HG03025 (cell line): ENCODE results near the gene ZBTB20.
"Not testable (repeated sequence)": the region's sequence is repeated elsewhere in the genome, so short reads cannot be mapped to it uniquely, and the experiment has no call there.

ENCODE experiments used
- ATAC-seq: cut with Tn5 transposase; IDR thresholded peaks from one replicate; pipeline ENCODE4 v1.9.1; 2021; ENCODE audit warnings: mild to moderate bottlenecking, moderate library complexity; ENCODE audit not compliant: unreplicated experiment, low FRiP score

ZBTB20 gene

GRCh38 chr3:115146418-115147328, at the start of gene ZBTB20:
ZBTB20 (minus strand) TSS chr3:115147288.
- peak; percentile 28 for ATAC-seq

- ATAC-seq, result no peak
These were observed 47.4 kb upstream of the ZBTB20 start for GRCh38 chr3:115194476-115194875.

- no peak for ATAC-seq
These were observed 43.7 kb upstream of the ZBTB20 start for GRCh38 chr3:115190747-115191146.

- peak; percentile 100 for ATAC-seq
These were observed 40.2 kb upstream of the ZBTB20 start for GRCh38 chr3:115187149-115187757.

DNA sequence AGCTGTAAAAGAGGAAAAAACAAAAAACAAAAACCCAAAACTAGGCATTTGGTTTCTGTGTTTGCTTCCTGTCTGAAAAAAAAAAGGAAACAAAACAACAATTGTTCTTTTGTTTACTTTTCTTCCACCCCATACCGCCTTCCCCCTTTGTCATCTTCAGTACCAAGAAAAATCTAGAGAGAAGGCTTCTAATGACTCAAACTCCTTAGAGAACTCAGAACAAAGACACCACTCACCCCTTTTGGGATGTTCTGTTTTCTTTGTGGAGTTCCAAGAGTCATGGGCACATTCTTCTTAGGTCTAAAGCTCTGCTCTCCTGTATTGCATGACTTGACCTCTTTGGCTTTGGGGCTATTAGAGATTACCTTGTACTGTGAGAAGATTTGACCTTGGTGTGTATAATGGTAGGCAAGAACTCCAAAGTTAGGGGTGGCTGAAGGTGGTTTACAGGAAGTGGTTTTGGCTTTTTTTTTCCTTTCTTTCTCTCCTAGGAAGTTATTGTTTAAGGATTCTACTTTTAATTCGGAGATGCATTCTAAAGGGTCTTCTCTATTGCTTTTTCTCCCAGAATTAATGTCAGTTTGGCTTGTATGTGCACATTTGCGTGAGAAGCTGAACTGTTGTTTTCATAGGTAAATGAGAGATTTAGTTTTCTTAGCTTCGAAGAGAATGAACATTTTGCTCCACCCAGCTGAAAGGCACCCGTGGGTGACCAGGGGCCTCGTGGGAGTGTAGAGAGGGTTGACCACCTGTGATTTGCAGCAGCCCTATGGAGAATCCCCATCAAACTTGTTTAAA, 39.5 kb upstream of the ZBTB20 start:
- peak; percentile 35 for ATAC-seq

GRCh38 chr3:115184859-115185572, 37.9 kb upstream of the ZBTB20 start:
- not testable (repeated sequence) for ATAC-seq

DNA sequence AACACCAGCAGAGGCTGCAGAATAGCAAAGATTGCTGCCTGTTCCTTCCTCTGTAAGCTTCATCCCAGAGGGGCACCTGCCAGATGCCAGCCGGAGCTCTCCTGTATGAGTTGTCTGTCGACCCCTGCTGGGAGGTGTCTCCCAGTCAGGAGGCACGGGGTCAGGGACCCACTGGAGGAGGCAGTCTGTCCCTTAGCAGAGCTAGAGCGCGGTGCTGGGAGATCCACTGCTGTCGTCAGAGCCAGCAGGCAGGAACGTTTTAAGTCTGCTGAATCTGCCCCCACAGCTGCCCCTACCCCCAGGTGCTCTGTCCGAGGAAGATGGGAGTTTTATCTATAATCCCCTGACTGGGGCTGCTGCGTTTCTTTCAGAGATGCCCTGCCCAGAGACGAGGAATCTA, 31.8 kb upstream of the ZBTB20 start:
- ATAC-seq, result not testable (repeated sequence)

- ATAC-seq, result no peak
These were observed 22.7 kb upstream of the ZBTB20 start for GRCh38 chr3:115169808-115170207.

DNA sequence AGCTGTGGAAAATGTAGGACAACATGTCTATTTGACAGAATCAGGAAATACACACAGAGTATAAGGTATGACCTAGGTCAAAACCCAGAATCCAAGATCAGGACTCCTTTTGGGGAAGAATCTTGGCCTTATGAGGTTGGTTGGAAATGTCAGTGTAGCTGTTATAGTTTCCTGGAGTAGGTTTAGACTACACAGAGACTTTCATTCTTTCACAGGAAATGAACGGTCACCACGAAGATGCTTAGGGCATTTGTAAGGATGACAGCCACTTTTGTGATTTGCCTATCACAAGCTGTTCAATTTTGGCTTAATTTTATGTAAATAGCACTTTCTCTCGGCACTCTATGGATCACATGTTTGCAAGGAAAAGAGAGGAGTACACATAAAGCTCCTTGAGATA, 18.6 kb upstream of the ZBTB20 start:
- ATAC-seq, result no peak

- ATAC-seq, result no peak
These were observed 18.2 kb upstream of the ZBTB20 start for GRCh38 chr3:115165266-115165665.

DNA sequence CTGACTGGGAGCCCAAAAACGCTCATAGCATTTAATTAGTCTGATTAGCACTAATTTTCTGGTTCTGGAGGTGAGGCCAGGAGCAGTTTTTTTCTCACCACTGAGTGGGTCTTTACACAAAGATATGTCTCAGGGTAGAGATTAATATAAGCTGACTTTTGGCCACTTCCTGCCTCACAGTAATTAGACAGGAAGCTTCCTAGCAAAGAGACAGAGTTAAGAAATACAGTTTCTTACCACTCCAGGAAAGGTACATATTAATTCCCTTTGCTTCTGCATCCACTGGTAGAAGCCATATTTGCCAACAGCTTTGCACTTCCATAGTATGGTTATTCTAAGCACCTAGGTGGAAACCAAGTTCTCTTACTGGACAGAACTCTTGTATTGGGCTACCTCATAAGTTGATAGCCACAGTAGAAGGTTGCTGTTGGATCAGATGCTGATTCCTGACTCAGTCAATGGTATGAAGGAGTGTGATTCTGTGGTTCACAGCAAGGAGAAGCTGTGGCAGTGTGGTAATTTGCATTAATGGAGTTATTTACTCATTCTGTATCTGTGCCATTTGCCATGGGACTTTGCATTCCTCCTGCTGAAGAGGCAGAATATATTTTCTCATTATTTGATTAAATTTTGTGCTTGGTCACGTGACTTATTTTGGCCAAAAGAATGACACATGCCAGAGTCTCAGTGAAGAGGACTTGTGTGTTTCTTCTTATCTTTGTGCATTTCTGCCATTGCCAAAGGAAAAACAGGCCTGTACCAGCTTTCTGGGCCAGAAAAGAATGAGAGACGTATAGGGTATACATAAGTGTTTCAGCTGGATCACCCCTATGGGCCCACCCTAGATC, 17.5 kb upstream of the ZBTB20 start:
- ATAC-seq, result no peak

DNA sequence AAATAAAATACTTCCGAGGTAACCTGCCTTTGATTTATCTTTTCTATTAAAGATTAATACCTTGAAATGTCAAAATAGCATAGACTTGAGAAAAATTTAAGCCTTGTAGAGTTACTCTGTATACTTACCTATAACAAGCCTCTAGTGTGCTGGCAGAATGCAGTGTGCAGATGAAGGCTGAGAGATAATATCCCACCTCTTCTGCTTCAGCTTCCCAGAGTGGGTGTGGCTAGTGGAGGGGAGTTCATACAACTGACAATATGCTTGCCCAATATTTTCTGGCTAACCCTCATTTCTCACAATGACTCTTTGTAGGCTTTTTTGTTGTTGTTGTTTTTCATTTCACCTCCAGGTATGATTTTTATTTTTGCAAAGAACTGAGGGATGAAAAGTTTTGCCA, 15.7 kb upstream of the ZBTB20 start:
- ATAC-seq, result no peak

DNA sequence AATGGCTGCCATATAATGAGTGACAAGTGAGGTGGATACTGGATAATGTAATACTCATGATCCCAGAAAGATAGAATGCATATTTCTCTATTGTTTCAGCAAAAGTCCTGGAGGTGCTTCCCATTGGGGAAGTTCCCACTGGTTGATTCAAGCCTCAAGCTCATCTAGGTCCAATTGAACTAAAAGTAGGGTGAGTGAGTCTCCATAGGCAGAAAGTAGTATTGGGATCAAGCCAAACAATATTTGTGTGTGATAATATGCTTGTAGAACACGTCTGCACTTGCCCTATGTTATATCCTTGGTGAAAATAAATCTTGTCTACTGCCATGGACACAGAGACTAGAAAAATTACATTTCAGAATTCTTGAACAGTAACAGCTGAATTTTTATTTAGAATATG, 14.8 kb upstream of the ZBTB20 start:
- no peak for ATAC-seq

GRCh38 chr3:115161168-115161834, 14.2 kb upstream of the ZBTB20 start:
- ATAC-seq, result no peak

GRCh38 chr3:115160295-115160694, 13.2 kb upstream of the ZBTB20 start:
- peak; percentile 98 for ATAC-seq

DNA sequence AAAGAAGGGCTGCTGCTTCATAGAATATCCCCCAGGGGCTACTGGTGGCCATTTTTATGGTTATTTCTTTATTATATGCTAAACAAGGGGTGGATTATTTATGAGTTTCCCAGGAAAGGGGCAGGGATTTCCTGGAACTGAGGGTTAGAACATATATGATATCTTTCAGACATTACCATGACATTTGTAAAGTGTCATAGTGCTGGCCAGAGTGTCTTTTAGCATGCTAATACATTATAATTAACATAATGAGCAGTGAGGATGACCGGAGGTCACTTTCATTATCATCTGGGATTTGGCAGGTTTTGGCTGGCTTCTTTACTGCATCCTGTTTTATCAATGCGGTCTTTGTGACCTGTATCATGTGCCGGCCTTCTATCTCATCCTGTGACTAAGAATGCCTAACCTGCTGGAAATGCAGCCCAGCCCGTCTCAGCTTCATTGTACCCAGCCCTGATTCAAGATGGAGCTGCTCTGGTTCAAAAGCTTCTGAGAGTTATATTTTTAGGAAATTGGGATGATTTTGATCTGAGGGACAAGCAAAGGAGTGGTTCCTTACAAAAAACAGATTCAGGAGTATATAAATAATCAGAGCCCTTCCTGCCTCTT, 9.1 kb upstream of the ZBTB20 start:
- ATAC-seq, result no peak

- ATAC-seq, result no peak
These were observed 7.5 kb upstream of the ZBTB20 start for GRCh38 chr3:115154611-115155010.

GRCh38 chr3:115151921-115152320, 4.8 kb upstream of the ZBTB20 start:
- no peak for ATAC-seq
